K562 (cell line): Measurements from ENCODE around the gene HIPK1. TPM values are rescaled to one million over a fixed set of nuclear protein-coding genes. Genes with fewer than 3 reads are reported as not detected.
A peak's percentile ranks its signal among the peaks of the same experiment; 100 is the strongest.

Experiments
- ATAC-seq: fragments of 200-7000 bp; cut with Tn5 transposase; 3 replicates; pipeline ENCODE4 v1.9.1; 2020; ENCODE audit warnings: moderate library complexity
- BruUV-seq: library from RNA; stranded (reverse); fragments of 400-500 nt; replicated peaks from 2 replicates; lab custom pipeline; 2021; lab: Mats Ljungman, UMichigan
- CTCF ChIA-PET: fragments of 300-600 bp; formaldehyde crosslinking; extraction: SDS; loops from one replicate; lab custom pipeline; 2021; ENCODE audit warnings: low intra/inter-chr PET ratio; lab: Yijun Ruan, JAX
- POLR2A ChIA-PET: fragments of 300-600, 350-650 bp; sonication (Branson Sonifier 250); formaldehyde crosslinking; extraction: SDS; loops from one replicate; lab custom pipeline; 2021; ENCODE audit warnings: antibody characterized with exemption, inconsistent platforms; lab: Yijun Ruan, JAX
- DNase-seq, 4 experiments: peaks; one replicate each; pipeline versions ENCODE4 v3.0.0 to v3.0.0-alpha.2; 2011 to 2018; ENCODE audit warnings: low spot score in 3 of 4, mixed read lengths in 3 of 4; ENCODE audit errors: extremely low read depth in 1 of 4
- FAIRE-seq: peaks from 2 replicates; lab custom pipeline; 2011; peaks lifted over from hg19 to GRCh38; lab: Jason Lieb, UNC
- H2AFZ ChIP-seq: 2 replicates; pipeline ENCODE4 v1.6.0; 2011; ENCODE audit warnings: low read depth, low read length, control low read depth, inconsistent platforms
- H3K27ac ChIP-seq: fragments of 200-600 bp; 3 replicates; pipeline ENCODE4 v1.8.0; 2011; ENCODE audit warnings: low read depth, mild to moderate bottlenecking, control low read depth, inconsistent platforms, low read length, moderate library complexity, mixed read lengths; ENCODE audit errors: extremely low read depth
- H3K27me3 ChIP-seq, 2 experiments: fragments of 300-600 bp in 1 of 2; 2 replicates in 1 of 2; 3 replicates in 1 of 2; pipeline versions ENCODE4 v1.6.0 to v1.8.0; 2011; ENCODE audit warnings: inconsistent platforms in 2 of 2, low read length in 2 of 2, mild to moderate bottlenecking in 1 of 2, mixed read lengths in 1 of 2, moderate library complexity in 1 of 2; ENCODE audit not compliant: control insufficient read depth in 2 of 2, insufficient read depth in 2 of 2
- H3K36me3 ChIP-seq: fragments of 300-600 bp; 3 replicates; pipeline ENCODE4 v1.8.0; 2011; ENCODE audit warnings: mild to moderate bottlenecking, low read length, inconsistent platforms; ENCODE audit not compliant: control insufficient read depth, insufficient read depth
- H3K4me1 ChIP-seq, 2 experiments: fragments of 200-600 bp in 1 of 2; replicated peaks in 1 of 2; 2 replicates in 1 of 2; 3 replicates in 1 of 2; pipeline versions ENCODE4 v1.5.1 to v1.8.0; 2011; ENCODE audit warnings: inconsistent platforms in 2 of 2, low read length in 2 of 2, mild to moderate bottlenecking in 1 of 2, mixed read lengths in 1 of 2, moderate library complexity in 1 of 2; ENCODE audit not compliant: control insufficient read depth in 2 of 2, insufficient read depth in 2 of 2
- H3K4me2 ChIP-seq: 2 replicates; pipeline ENCODE4 v1.6.1; 2011; ENCODE audit warnings: low read length, control low read depth, inconsistent platforms, mixed read lengths; ENCODE audit not compliant: insufficient read depth
- H3K4me3 ChIP-seq: fragments of 200-600 bp; sonication (generic), shearing (Covaris generic); 2 replicates; pipeline ENCODE4 v1.5.1; 2016; ENCODE audit warnings: control low read depth, inconsistent platforms
- H3K79me2 ChIP-seq: fragments of 200-600 bp; 3 replicates; pipeline ENCODE4 v1.8.0; 2011; ENCODE audit warnings: low read length, inconsistent platforms; ENCODE audit not compliant: control insufficient read depth, insufficient read depth
- H3K9ac ChIP-seq, 2 experiments: 2 replicates each; pipeline versions ENCODE4 v1.6.0 to v1.6.1; 2011; ENCODE audit warnings: low read depth in 2 of 2, low read length in 2 of 2, control low read depth in 1 of 2, inconsistent platforms in 1 of 2, mild to moderate bottlenecking in 1 of 2, mixed read lengths in 1 of 2; ENCODE audit not compliant: insufficient read depth in 1 of 2
- H3K9me1 ChIP-seq: one replicate; pipeline ENCODE4 v1.6.0; 2011; ENCODE audit warnings: inconsistent platforms, mild to moderate bottlenecking, low read length, moderate library complexity; ENCODE audit not compliant: control insufficient read depth, insufficient read depth
- H3K9me3 ChIP-seq: replicated peaks from 2 replicates; pipeline ENCODE4 v1.5.1; 2011; ENCODE audit warnings: low read depth, low read length, inconsistent platforms; ENCODE audit not compliant: control insufficient read depth, insufficient read depth
- H4K20me1 ChIP-seq: replicated peaks from 2 replicates; pipeline ENCODE4 v1.6.1; 2011; ENCODE audit warnings: low read length, inconsistent platforms, mixed read lengths; ENCODE audit not compliant: control insufficient read depth, insufficient read depth
- BMI1 ChIP-seq: fragments of 150-350 bp; IDR thresholded peaks from 2 replicates; pipeline ENCODE4 v1.6.1; 2014; ENCODE audit warnings: low read length
- CHD1 ChIP-seq: fragments of 200-600 bp; sonication (generic); IDR thresholded peaks from one replicate; pipeline ENCODE4 v1.6.1; 2012; ENCODE audit warnings: mild to moderate bottlenecking, moderate library complexity, low read length, inconsistent platforms
- DIDO1 ChIP-seq: fragments of 450-650 bp; IDR thresholded peaks from 2 replicates; pipeline ENCODE4 v1.6.1; 2016; ENCODE audit warnings: low read depth, missing biosample characterization, missing genetic modification characterization
- E4F1 ChIP-seq: fragments of 250-450 bp; sonication (Bioruptor Pico); IDR thresholded peaks from 2 replicates; pipeline ENCODE4 v1.5.0; 2021; ENCODE audit warnings: mild to moderate bottlenecking, borderline replicate concordance
- HDAC3 ChIP-seq: fragments of 450-650 bp; IDR thresholded peaks from 2 replicates; pipeline ENCODE4 v1.6.1; 2018; ENCODE audit warnings: borderline replicate concordance, mild to moderate bottlenecking, moderate library complexity; ENCODE audit not compliant: partially characterized antibody
- MECOM ChIP-seq: fragments of 250-450 bp; sonication (Bioruptor Pico); IDR thresholded peaks from 2 replicates; pipeline ENCODE4 v1.8.0; 2022; ENCODE audit warnings: inconsistent platforms
- MXI1 ChIP-seq: IDR thresholded peaks from 2 replicates; pipeline ENCODE4 v1.6.1; 2011; ENCODE audit warnings: low read depth, mild to moderate bottlenecking, improper control_type of control experiment, low read length
- NCOA6 ChIP-seq: fragments of 450-650 bp; IDR thresholded peaks from 2 replicates; pipeline ENCODE4 v1.6.1; 2017; ENCODE audit warnings: mild to moderate bottlenecking
- NFIC ChIP-seq: fragments of 450-650 bp; IDR thresholded peaks from 2 replicates; pipeline ENCODE4 v1.6.1; 2017; ENCODE audit warnings: mild to moderate bottlenecking, inconsistent platforms
- NFIX ChIP-seq: fragments of 250-450 bp; sonication (Bioruptor Pico); IDR thresholded peaks from 2 replicates; pipeline ENCODE4 v1.4.0; 2020; ENCODE audit warnings: low read depth, mild to moderate bottlenecking, moderate library complexity
- THRAP3 ChIP-seq: fragments of 450-650 bp; IDR thresholded peaks from 2 replicates; pipeline ENCODE4 v1.6.1; 2016; ENCODE audit warnings: mild to moderate bottlenecking, inconsistent platforms, borderline replicate concordance
- ZNF197 ChIP-seq: fragments of 200-800 bp; sonication (Bioruptor generic); IDR thresholded peaks from 2 replicates; pipeline ENCODE4 v1.6.1; 2016; ENCODE audit warnings: low read depth, missing genetic modification characterization, missing compliant biosample characterization
- WGBS: fragments of 100-300 bp; shearing (Covaris generic); methylation state at CpG from one replicate; pipeline ENCODE4 v1.1.6; 2016; ENCODE audit warnings: low coverage, mixed read lengths; ENCODE audit not compliant: insufficient coverage; ENCODE audit errors: missing lambda C conversion rate; 5-methylcytosine and 5-hydroxymethylcytosine counted together
- in situ Hi-C: fragments of 300-500 bp; cut with MboI; formaldehyde crosslinking; loops from 4 replicates; pipeline ENCODE4 v1.15.0; 2018; ENCODE audit warnings: inconsistent platforms, mixed read lengths
- intact Hi-C: fragments of 100-400 bp; cut with micrococcal nuclease; formaldehyde crosslinking; loops from 2 replicates; pipeline ENCODE4 v1.14.2; 2022
- polyA plus RNA-seq, 8 experiments: library from polyadenylated mRNA; depleted of rRNA in 4 of 8; stranded (reverse) in 5 of 8; unstranded in 3 of 8; fragments of >200 nt; fragmentation: Nextera tagmentation in 2 of 8; fragmentation: Illumina TruSeq in 1 of 8; extraction: Ambion mirVana in 2 of 8; extraction: Trizol in 1 of 8; gene quantifications; 2 replicates each; pipeline versions ENCODE4 v1.2.1 to v1.2.3, GENCODE V29; 2011 to 2014; ENCODE audit warnings: inconsistent platforms in 1 of 8, missing spikeins in 1 of 8
- total RNA-seq, 7 experiments: library from RNA; depleted of rRNA in 6 of 7; stranded (reverse); fragments of >200 nt in 6 of 7; fragmentation: Illumina TruSeq in 2 of 7; extraction: Trizol in 2 of 7; gene quantifications; 2 replicates each; pipeline versions ENCODE4 v1.2.1 to v1.2.3, GENCODE V29; 2011 to 2021; ENCODE audit warnings: low replicate concordance in 1 of 7

The HIPK1 gene
- total and polyA plus RNA-seq, 9 of the 15 experiments (the other 6 are each of a cell fraction or from before 2014, with no cell fraction given) = 10.0 to 57.9 (median 29.6) TPM

GRCh38 chr1:113980110-113980509 is 51.0 kb downstream of the HIPK1 start:
- intact Hi-C loops = no loop called here
- H3K9me1 ChIP-seq = no peaks in the 10 kb centered on the region
- H3K79me2 ChIP-seq = no peaks in the 10 kb centered on the region
- H3K27me3 ChIP-seq = peaks cover 23 to 52% of the 10 kb centered on the region in 2 experiments; a peak in 4 of 5 replicates
- no peak overlapping the region for H3K9ac ChIP-seq
- BruUV-seq = no TSS peak
- ChIA-PET CTCF (interaction anchor here (0.6 to 2.2 kb wide), 3 partner anchors 144 to 1132 kb away, joined by 3 to 7 read pairs (median 3); no protein-coding TSS in a partner anchor), POLR2A (interaction anchor here (1.0 to 1.4 kb wide), 3 partner anchors 51 to 152 kb away, joined by 3 to 4 read pairs (median 4); partner anchors contain the start of gene HIPK1)
- peaks cover 5% of the 10 kb centered on the region; the same call in 2 of the 3 replicates for H3K36me3 ChIP-seq
- FAIRE-seq = no peak
- H2AFZ ChIP-seq = no peak overlapping the region
- peaks cover 5 to 8% of the 10 kb centered on the region in 2 experiments; a peak in 2 of 5 replicates for H3K4me1 ChIP-seq
- 20% methylated on average over 10 of the region's 10 CpGs for WGBS
- no peak overlapping the region for H3K4me2 ChIP-seq
- DNase-seq = no peak
- H3K9me3 ChIP-seq = no peaks in the 10 kb centered on the region
- H3K27ac ChIP-seq = no peak overlapping the region
- no peak for ATAC-seq
- no peak overlapping the region for H3K4me3 ChIP-seq
- in situ Hi-C loops = loop anchor here (10.0 to 25.0 kb wide), 2 partner anchors 295 to 1082 kb away; no protein-coding TSS in a partner anchor
- H4K20me1 ChIP-seq = 0 out of 2 replicates have a peak, but pooled peaks cover 3% of the 10 kb centered on the region
- no peak for TF ChIP-seq ZNF197 (CRISPR knock-in tag)
- no peak for TF ChIP-seq DIDO1 (tag)
- TF ChIP-seq THRAP3 = no peak
- no peak for TF ChIP-seq BMI1
- peak; percentile 88 for TF ChIP-seq NFIC
- TF ChIP-seq E4F1 (CRISPR knock-in tag) = no peak
- TF ChIP-seq NFIX (CRISPR knock-in tag) = 0 out of 2 replicates have a peak, but pooled peaks have one; percentile 15
- TF ChIP-seq HDAC3 = no peak
- no peak for TF ChIP-seq CHD1
- TF ChIP-seq MXI1 = no peak
- no peak for TF ChIP-seq NCOA6
- no peak for TF ChIP-seq MECOM
